H9 (cell line): ENCODE measurements around the gene JARID2. TPM values are rescaled to one million over a fixed set of nuclear protein-coding genes. Genes with fewer than 3 reads are reported as not detected.
A peak's percentile ranks its signal among the peaks of the same experiment; 100 is the strongest.

Experiments used
- DNase-seq: peaks from one replicate; pipeline ENCODE4 v3.0.0-alpha.2; 2017
- H2AFZ ChIP-seq: one replicate; pipeline ENCODE4 v1.6.1; 2013; ENCODE audit warnings: mild to moderate bottlenecking, low read length, control low read depth, moderate library complexity
- H2AK5ac ChIP-seq: 2 replicates; pipeline ENCODE4 v1.6.1; 2013; ENCODE audit warnings: low read length, control low read depth, mixed read lengths; ENCODE audit not compliant: insufficient read length
- H2BK120ac ChIP-seq: one replicate; pipeline ENCODE4 v1.6.1; 2013; ENCODE audit warnings: low read depth, mild to moderate bottlenecking, low read length, control low read depth, inconsistent platforms; ENCODE audit not compliant: poor library complexity, severe bottlenecking
- H2BK12ac ChIP-seq: 2 replicates; pipeline ENCODE4 v1.6.1; 2013; ENCODE audit warnings: low read length, control low read depth, mixed read lengths, low read depth; ENCODE audit not compliant: insufficient read length
- H2BK15ac ChIP-seq: 2 replicates; pipeline ENCODE4 v1.6.1; 2013; ENCODE audit warnings: low read depth, low read length, control low read depth
- H2BK20ac ChIP-seq: one replicate; pipeline ENCODE4 v1.6.1; 2013; ENCODE audit warnings: low read depth, mild to moderate bottlenecking, low read length, control low read depth, inconsistent platforms; ENCODE audit not compliant: poor library complexity, severe bottlenecking
- H2BK5ac ChIP-seq: 2 replicates; pipeline ENCODE4 v1.6.1; 2013; ENCODE audit warnings: low read length, control low read depth, mixed read lengths; ENCODE audit not compliant: insufficient read length
- H3K14ac ChIP-seq: 2 replicates; pipeline ENCODE4 v1.6.1; 2013; ENCODE audit warnings: low read length, control low read depth; ENCODE audit not compliant: insufficient read depth
- H3K18ac ChIP-seq: 2 replicates; pipeline ENCODE4 v1.6.1; 2013; ENCODE audit warnings: low read depth, mild to moderate bottlenecking, mixed read lengths, low read length, control low read depth; ENCODE audit not compliant: insufficient read length
- H3K23ac ChIP-seq: 2 replicates; pipeline ENCODE4 v1.6.1; 2013; ENCODE audit warnings: low read length, control low read depth, mixed read lengths, low read depth; ENCODE audit not compliant: insufficient read length
- H3K23me2 ChIP-seq: 2 replicates; pipeline ENCODE4 v1.6.1; 2013; ENCODE audit warnings: low read depth, mild to moderate bottlenecking, mixed read lengths, low read length, control low read depth; ENCODE audit not compliant: insufficient read length, poor library complexity, severe bottlenecking
- H3K27ac ChIP-seq: 2 replicates; pipeline ENCODE4 v1.5.1; 2013; ENCODE audit warnings: low read length, control low read depth, mixed read lengths, low read depth; ENCODE audit not compliant: insufficient read length
- H3K27me3 ChIP-seq: 2 replicates; pipeline ENCODE4 v1.6.1; 2013; ENCODE audit warnings: low read length, control low read depth, inconsistent platforms; ENCODE audit not compliant: insufficient read depth
- H3K4ac ChIP-seq: 2 replicates; pipeline ENCODE4 v1.6.1; 2013; ENCODE audit warnings: low read depth, mild to moderate bottlenecking, control low read depth, inconsistent platforms, low read length, moderate library complexity
- H3K4me1 ChIP-seq: 2 replicates; pipeline ENCODE4 v1.6.1; 2013; ENCODE audit warnings: low read length, control low read depth, inconsistent platforms; ENCODE audit not compliant: insufficient read depth
- H3K4me2 ChIP-seq: 2 replicates; pipeline ENCODE4 v1.6.1; 2013; ENCODE audit warnings: low read length, control low read depth, mixed read lengths; ENCODE audit not compliant: insufficient read length, insufficient read depth
- H3K56ac ChIP-seq: 2 replicates; pipeline ENCODE4 v1.6.1; 2013; ENCODE audit warnings: low read depth, mild to moderate bottlenecking, mixed read lengths, low read length, control low read depth; ENCODE audit not compliant: insufficient read length
- H3K79me1 ChIP-seq: 2 replicates; pipeline ENCODE4 v1.6.1; 2013; ENCODE audit warnings: low read depth, mild to moderate bottlenecking, moderate library complexity, low read length, control low read depth, inconsistent platforms; ENCODE audit not compliant: insufficient read depth, poor library complexity, severe bottlenecking
- H3K79me2 ChIP-seq: 2 replicates; pipeline ENCODE4 v1.6.1; 2013; ENCODE audit warnings: low read length, control low read depth, inconsistent platforms; ENCODE audit not compliant: insufficient read depth
- H3K9ac ChIP-seq: 2 replicates; pipeline ENCODE4 v1.6.1; 2013; ENCODE audit warnings: low read length, control low read depth, mixed read lengths; ENCODE audit not compliant: insufficient read length; ENCODE audit errors: extremely low read depth
- H3K9me3 ChIP-seq: one replicate; pipeline ENCODE4 v1.6.1; 2013; ENCODE audit warnings: low read depth, low read length, inconsistent platforms; ENCODE audit not compliant: control insufficient read depth
- H3T11ph ChIP-seq: one replicate; pipeline ENCODE4 v1.6.1; 2013; ENCODE audit warnings: mild to moderate bottlenecking, low read length, control low read depth, inconsistent platforms
- H4K20me1 ChIP-seq: one replicate; pipeline ENCODE4 v1.6.1; 2013; ENCODE audit not compliant: control insufficient read depth, insufficient read length, insufficient read depth
- H4K5ac ChIP-seq: 2 replicates; pipeline ENCODE4 v1.6.1; 2013; ENCODE audit warnings: low read depth, mild to moderate bottlenecking, mixed read lengths, low read length, control low read depth; ENCODE audit not compliant: insufficient read length
- H4K8ac ChIP-seq: replicated peaks from 2 replicates; pipeline ENCODE4 v1.6.1; 2013; ENCODE audit warnings: low read length, control low read depth, mixed read lengths, low read depth; ENCODE audit not compliant: insufficient read length
- H4K91ac ChIP-seq: 2 replicates; pipeline ENCODE4 v1.6.1; 2013; ENCODE audit warnings: low read depth, mild to moderate bottlenecking, moderate library complexity, mixed read lengths, low read length, control low read depth; ENCODE audit not compliant: insufficient read length
- H3K27ac Mint-ChIP-seq, 3 experiments: 2 replicates in 2 of 3; 3 replicates in 1 of 3; pipeline ENCODE4 v1.8.0; 2020 to 2021; ENCODE audit warnings: mixed read lengths in 3 of 3, mild to moderate bottlenecking in 1 of 3, moderate library complexity in 1 of 3
- H3K27me3 Mint-ChIP-seq: 2 replicates; pipeline ENCODE4 v1.8.0; 2021; ENCODE audit warnings: low read depth, mild to moderate bottlenecking, moderate library complexity, mixed read lengths
- H3K36me3 Mint-ChIP-seq, 3 experiments: 2 replicates in 2 of 3; 3 replicates in 1 of 3; pipeline ENCODE4 v1.8.0; 2020 to 2021; ENCODE audit warnings: low read depth in 3 of 3, mixed read lengths in 3 of 3; ENCODE audit not compliant: insufficient read depth in 1 of 3
- H3K4me1 Mint-ChIP-seq, 2 experiments: 2 replicates each; pipeline ENCODE4 v1.8.0; 2020; ENCODE audit warnings: mixed read lengths in 2 of 2
- H3K4me3 Mint-ChIP-seq, 2 experiments: 2 replicates in 1 of 2; 3 replicates in 1 of 2; pipeline ENCODE4 v1.8.0; 2020 to 2021; ENCODE audit warnings: mild to moderate bottlenecking in 2 of 2, mixed read lengths in 2 of 2, moderate library complexity in 1 of 2
- H3K9me3 Mint-ChIP-seq, 2 experiments: 2 replicates in 1 of 2; 3 replicates in 1 of 2; pipeline ENCODE4 v1.8.0; 2020; ENCODE audit warnings: mild to moderate bottlenecking in 2 of 2, mixed read lengths in 2 of 2, moderate library complexity in 1 of 2
- CTCF ChIP-seq: fragments of 200-600 bp; sonication (generic); conservative IDR thresholded peaks from 3 replicates; pipeline ENCODE4 v1.8.0; 2021; ENCODE audit warnings: antibody characterized with exemption, mild to moderate bottlenecking
- WGBS: extraction: QIAGEN DNeasy Blood & Tissue Kit; methylation state at CpG from one replicate; pipeline ENCODE4 v1.1.7; 2013; ENCODE audit warnings: missing lambda C conversion rate, low lambda C conversion rate, mixed read lengths; ENCODE audit not compliant: insufficient read length; ENCODE audit errors: extremely low coverage; 5-methylcytosine and 5-hydroxymethylcytosine counted together
- total RNA-seq: library from RNA; stranded (reverse); gene quantifications from 2 replicates; pipeline ENCODE4 v1.2.1, GENCODE V29; 2021

Gene JARID2
- total RNA-seq, 1 experiment from 2014 or later: 174 TPM

GRCh38 chr6:15248451-15249370 is 2.8 kb downstream of the JARID2 start:
- Histone ChIP-seq H3K4me1 (no peaks in the 10 kb centered on the region; the same call in 1 of the 2 replicates), H4K8ac (no peak overlapping the region), H3K79me2 (peaks cover 68% of the 10 kb centered on the region), H3K23me2 (peaks cover 13% of the 10 kb centered on the region), H3K4me2 (peak overlapping the region; percentile 97), H2AK5ac (no peak overlapping the region), H2AFZ (no peak overlapping the region), H3K27ac (no peak overlapping the region), H3K27me3 (no peaks in the 10 kb centered on the region), H3K14ac (no peak overlapping the region), H2BK5ac (no peak overlapping the region), H4K20me1 (peaks cover 3% of the 10 kb centered on the region), H3T11ph (no peak overlapping the region), H3K4ac (no peak overlapping the region), H3K23ac (no peak overlapping the region), H4K5ac (no peak overlapping the region), H2BK12ac (no peak overlapping the region), H3K9ac (peak overlapping the region; percentile 60), H3K9me3 (no peaks in the 10 kb centered on the region), H2BK20ac (no peak overlapping the region), H2BK15ac (no peak overlapping the region), H3K56ac (no peak overlapping the region), H3K18ac (peak overlapping the region; percentile 62), H3K79me1 (no peaks in the 10 kb centered on the region), H2BK120ac (no peak overlapping the region), H4K91ac (no peak overlapping the region)
- H3K4me1 Mint-ChIP-seq: peaks cover 54 to 55% of the 10 kb centered on the region in 2 experiments
- peak; percentile 91 for DNase-seq
- peaks cover 24 to 45% (median 30%) of the 10 kb centered on the region in 3 experiments for H3K36me3 Mint-ChIP-seq
- H3K4me3 Mint-ChIP-seq: peak overlapping the region; percentile 82 to 98
- H3K9me3 Mint-ChIP-seq: peaks cover 4 to 14% of the 10 kb centered on the region in 2 experiments
- H3K27ac Mint-ChIP-seq: peak overlapping the region; percentile 86 to 91 (median 90)
- no peaks in the 10 kb centered on the region for H3K27me3 Mint-ChIP-seq
- no CpG with 5 or more reads among the region's 83 CpGs for WGBS
- peak; percentile 30; the same call in 2 of the 3 replicates for TF ChIP-seq CTCF
